Epithelial cell of proximal tubule (primary cell): ENCODE results near the gene GOLPH3. TPM values are rescaled to one million over a fixed set of nuclear protein-coding genes. Genes with fewer than 3 reads are reported as not detected.
A peak's percentile ranks its signal among the peaks of the same experiment; 100 is the strongest.
"Not testable (repeated sequence)": the region's sequence is repeated elsewhere in the genome, so short reads cannot be mapped to it uniquely, and the experiment has no call there.

Source experiments
- DNase-seq: peaks from one replicate; pipeline ENCODE4 v3.0.0-alpha.2; 2011; ENCODE audit warnings: low read depth
- H3K4me3 ChIP-seq: 2 replicates; pipeline ENCODE4 v1.5.1; 2011; ENCODE audit warnings: low read depth, mild to moderate bottlenecking, low read length
- total RNA-seq: library from RNA; depleted of rRNA; stranded (reverse); fragments of >200 nt; gene quantifications from 2 replicates; pipeline ENCODE4 v1.2.3, GENCODE V29; 2015
- TF ChIP-seq, protein P1 (sequence below): conservative IDR thresholded peaks from 2 replicates; pipeline ENCODE4 v1.5.1; 2012; ENCODE audit warnings: low read depth, mild to moderate bottlenecking, low read length

The GOLPH3 gene
- total RNA-seq, 1 donor from 2014 or later, result 65.0 TPM

DNA sequence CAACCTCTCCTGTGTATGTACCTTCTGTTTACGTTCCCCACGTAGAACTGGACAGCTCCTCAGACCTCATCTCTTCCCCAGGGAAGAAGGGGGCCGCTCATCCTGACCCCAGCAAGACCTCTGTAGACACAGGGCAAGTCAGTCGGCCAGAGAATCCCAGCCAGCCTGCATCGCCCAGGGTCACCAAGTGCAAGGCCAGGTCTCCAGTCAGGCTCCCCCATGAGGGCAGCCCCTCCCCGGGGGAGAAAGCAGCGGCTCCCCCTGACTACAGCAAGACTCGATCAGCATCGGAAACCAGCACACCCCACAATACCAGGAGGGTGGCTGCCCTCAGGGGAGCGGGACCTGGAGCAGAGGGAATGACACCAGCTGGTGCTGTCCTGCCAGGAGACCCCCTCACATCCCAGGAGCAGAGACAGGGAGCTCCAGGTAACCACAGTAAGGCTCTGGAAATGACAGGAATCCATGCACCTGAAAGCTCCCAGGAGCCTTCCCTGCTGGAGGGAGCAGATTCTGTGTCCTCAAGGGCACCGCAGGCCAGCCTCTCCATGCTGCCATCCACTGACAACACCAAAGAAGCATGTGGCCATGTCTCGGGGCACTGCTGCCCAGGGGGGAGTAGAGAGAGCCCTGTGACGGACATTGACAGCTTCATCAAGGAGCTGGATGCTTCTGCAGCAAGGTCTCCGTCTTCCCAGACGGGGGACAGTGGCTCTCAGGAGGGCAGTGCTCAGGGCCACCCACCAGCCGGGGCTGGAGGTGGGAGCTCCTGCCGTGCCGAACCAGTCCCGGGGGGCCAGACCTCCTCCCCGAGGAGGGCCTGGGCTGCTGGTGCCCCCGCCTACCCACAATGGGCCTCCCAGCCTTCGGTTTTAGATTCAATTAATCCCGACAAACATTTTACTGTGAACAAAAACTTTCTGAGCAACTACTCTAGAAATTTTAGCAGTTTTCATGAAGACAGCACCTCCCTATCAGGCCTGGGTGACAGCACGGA, 86.7 kb downstream of the GOLPH3 start:
- DNase-seq, result no peak
- H3K4me3 ChIP-seq, result no peak overlapping the region
- TF ChIP-seq, protein P1, sequence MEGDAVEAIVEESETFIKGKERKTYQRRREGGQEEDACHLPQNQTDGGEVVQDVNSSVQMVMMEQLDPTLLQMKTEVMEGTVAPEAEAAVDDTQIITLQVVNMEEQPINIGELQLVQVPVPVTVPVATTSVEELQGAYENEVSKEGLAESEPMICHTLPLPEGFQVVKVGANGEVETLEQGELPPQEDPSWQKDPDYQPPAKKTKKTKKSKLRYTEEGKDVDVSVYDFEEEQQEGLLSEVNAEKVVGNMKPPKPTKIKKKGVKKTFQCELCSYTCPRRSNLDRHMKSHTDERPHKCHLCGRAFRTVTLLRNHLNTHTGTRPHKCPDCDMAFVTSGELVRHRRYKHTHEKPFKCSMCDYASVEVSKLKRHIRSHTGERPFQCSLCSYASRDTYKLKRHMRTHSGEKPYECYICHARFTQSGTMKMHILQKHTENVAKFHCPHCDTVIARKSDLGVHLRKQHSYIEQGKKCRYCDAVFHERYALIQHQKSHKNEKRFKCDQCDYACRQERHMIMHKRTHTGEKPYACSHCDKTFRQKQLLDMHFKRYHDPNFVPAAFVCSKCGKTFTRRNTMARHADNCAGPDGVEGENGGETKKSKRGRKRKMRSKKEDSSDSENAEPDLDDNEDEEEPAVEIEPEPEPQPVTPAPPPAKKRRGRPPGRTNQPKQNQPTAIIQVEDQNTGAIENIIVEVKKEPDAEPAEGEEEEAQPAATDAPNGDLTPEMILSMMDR, result no peak

DNA sequence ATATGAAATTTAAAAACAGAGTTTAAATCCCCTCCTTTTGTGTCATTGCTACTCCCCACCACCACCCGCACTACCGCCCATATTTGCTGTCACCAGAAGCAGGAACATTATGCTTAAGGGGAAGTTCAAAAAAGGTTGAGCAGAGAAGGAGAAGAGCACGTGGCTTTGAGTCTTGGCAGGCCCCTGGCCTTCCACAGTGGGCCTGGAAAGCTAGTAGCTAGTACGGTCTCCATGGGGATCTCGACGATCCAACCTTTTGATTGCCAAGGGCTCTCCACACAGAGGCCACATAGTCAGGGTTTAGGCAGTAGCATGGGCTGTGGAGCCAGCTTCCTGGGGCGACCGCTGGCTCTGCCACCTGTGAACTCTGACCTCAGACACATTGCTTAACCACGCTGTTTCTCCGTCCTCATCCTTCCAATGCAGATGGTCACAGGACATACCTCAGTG, 90.1 kb downstream of the GOLPH3 start:
- TF ChIP-seq, protein P1, result no peak
- DNase-seq, result no peak
- no peak overlapping the region for H3K4me3 ChIP-seq

DNA sequence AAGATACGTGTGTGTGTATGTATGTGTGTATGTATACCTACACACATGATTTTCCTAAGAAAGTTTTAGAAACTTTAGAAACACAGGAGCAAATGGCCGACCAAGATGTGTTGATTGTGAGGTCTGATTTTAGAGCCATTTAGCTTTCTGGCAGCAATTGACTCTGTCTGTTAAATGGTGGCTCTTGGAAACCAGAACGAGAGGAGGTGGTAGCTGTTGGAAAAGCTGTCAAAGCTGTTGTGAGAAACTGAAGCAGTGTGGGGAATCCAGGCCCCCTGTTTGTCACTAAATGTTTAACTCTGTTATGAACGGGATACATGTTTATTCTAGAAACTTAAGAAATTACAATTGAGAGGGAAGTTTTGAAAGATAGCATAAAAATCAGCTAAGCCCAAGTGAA, 91.4 kb downstream of the GOLPH3 start:
- no peak overlapping the region for H3K4me3 ChIP-seq
- no peak for DNase-seq
- TF ChIP-seq, protein P1, result no peak

DNA sequence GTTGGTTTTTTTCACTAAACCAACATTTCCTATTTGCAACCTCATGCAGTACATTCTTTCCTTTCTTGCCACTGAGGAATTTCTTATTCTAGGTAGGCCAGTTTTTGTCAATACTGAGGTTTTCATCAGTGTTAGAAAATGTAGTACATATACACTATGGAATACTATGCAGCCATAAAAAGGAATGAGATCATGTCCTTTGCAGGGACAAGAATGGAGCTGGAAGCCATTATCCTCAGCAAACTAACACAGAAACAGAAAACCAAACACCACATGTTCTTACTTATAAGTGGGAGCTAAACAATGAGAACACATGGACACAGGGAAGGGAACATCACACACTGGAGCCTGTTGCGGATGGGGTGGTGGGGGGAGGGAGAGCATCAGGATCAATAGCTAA, 93.6 kb downstream of the GOLPH3 start:
- DNase-seq, H3K4me3 ChIP-seq: not testable (repeated sequence)

DNA sequence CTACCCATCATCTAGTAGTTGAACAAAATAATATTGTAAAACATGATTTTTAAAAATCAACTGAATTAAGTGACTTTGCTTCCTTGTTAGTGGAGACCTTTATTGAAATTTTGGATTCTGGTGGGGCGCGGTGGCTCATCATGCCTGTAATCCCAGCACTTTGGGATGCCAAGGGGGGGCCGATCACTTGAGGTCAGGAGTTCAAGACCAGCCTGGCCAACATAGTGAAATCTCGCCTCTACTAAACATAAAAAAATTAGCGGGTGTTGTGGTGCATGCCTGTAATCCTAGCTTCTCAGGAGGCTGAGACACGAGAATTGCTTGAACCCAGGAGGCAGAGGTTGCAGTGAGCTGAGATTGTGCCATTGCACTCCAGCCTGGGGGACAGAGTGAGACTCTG, 95.3 kb downstream of the GOLPH3 start:
- DNase-seq, H3K4me3 ChIP-seq: not testable (repeated sequence)

DNA sequence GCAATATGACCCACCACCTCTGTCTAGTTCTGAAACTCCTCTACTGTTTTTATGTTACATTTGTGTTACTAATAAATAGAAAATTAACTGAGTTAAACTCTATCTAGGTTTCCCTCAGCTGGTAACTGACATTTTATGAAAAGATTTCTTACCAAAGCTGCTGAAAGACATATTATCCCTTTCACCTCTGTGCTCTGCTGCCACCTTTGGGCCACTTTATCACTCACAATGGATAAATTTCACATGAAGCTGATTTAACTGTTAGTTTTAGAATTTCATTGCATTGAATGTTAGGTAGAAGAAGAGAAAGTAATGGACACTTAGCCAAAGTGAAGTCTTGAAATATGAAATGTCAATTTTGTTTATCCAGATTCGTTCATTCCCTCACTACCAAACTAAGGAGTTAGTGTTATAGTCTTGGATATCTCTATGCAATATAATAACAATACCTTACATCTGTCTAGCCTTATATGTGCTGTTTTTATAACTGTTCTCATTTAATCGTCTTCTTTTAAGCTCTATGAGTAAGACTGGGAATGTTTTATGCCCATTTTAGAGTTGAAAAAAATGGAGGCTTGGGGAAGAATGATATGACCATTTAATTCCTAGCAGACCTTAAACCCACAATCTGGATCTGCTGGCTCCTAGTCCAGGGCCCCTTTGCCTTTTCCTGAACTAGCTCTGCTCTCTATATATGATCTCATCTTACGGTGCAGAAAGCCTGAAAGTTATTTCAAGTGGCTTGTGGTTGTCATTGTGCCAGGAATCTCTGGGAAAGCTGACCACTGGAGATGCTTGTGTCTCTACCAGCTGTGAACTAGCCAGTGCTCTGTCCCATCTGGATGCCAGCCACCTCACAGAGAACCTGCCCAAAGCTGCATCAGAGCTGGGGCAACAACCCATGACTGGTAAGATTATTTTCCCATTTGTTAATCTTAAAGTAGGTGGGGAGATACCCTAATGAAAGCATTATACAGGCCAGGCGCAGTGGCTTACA, 97.1 kb downstream of the GOLPH3 start:
- TF ChIP-seq, protein P1, result peak; percentile 89
- no peak for DNase-seq
- H3K4me3 ChIP-seq, result no peak overlapping the region

Other genes starting within 250 kb of the GOLPH3 start
- 19.1 and 19.8 TPM in 2 replicates for gene MTMR12, start 138.6 kb upstream of the GOLPH3 start, total RNA-seq